Uterus (tissue), 2 donors: Measurements from ENCODE around the gene PLIN3.

Experiments
- POLR2A ChIP-seq, 2 donors: fragments of 450-650 bp; IDR thresholded peaks; one replicate each; pipeline ENCODE4 v1.6.1; 2016; ENCODE audit warnings: antibody characterized with exemption in 2 of 2, mild to moderate bottlenecking in 1 of 2, moderate library complexity in 1 of 2
- TF ChIP-seq, protein P1 (sequence below), 4 experiments: fragments of 200-600 bp in 2 of 4; fragments of 450-650 bp in 2 of 4; sonication (generic) in 2 of 4; IDR thresholded peaks; one replicate each; pipeline ENCODE4 v1.5.1; 2016 to 2019; ENCODE audit warnings: antibody characterized with exemption in 4 of 4, mild to moderate bottlenecking in 2 of 4, moderate library complexity in 1 of 4

DNA sequence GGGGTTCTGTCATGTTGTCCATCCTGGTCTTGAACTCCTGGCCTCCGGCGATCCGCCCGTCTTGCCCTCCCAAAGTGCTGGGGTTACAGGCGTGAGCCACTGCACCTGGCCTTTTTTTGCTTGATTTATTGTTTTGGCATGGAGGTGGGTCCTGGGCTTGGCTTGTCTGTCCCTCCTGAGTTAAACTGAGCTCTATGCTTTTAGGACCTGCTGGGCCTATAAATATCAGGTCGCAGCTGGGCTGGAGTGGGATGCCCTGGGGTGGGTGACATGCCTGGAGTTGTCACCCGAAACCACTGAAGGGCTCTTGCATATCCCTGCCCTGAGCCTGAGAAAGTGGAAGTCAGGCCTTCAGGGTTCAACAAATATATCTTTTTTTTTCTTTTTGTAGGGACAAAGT is 29.7 kb upstream of the PLIN3 start:
- TF ChIP-seq, protein P1, sequence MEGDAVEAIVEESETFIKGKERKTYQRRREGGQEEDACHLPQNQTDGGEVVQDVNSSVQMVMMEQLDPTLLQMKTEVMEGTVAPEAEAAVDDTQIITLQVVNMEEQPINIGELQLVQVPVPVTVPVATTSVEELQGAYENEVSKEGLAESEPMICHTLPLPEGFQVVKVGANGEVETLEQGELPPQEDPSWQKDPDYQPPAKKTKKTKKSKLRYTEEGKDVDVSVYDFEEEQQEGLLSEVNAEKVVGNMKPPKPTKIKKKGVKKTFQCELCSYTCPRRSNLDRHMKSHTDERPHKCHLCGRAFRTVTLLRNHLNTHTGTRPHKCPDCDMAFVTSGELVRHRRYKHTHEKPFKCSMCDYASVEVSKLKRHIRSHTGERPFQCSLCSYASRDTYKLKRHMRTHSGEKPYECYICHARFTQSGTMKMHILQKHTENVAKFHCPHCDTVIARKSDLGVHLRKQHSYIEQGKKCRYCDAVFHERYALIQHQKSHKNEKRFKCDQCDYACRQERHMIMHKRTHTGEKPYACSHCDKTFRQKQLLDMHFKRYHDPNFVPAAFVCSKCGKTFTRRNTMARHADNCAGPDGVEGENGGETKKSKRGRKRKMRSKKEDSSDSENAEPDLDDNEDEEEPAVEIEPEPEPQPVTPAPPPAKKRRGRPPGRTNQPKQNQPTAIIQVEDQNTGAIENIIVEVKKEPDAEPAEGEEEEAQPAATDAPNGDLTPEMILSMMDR (IDR thresholded peaks at IDR 0.05): no peak
- TF ChIP-seq POLR2A (IDR thresholded peaks at IDR 0.05): no peak
